HEK293T (cell line): ENCODE data around the gene FBXL12.
A peak's percentile ranks its signal among the peaks of the same experiment; 100 is the strongest.

Experiments used
- CTCF ChIA-PET: fragments of 350-600 bp; formaldehyde crosslinking; extraction: SDS; loops from one replicate; lab custom pipeline; 2021; ENCODE audit warnings: antibody characterized with exemption, inconsistent platforms; lab: Yijun Ruan, JAX
- POLR2A ChIA-PET: fragments of 350-600 bp; formaldehyde crosslinking; extraction: SDS; loops from one replicate; lab custom pipeline; 2020; ENCODE audit warnings: antibody characterized with exemption, inconsistent platforms; lab: Yijun Ruan, JAX
- DNase-seq: peaks from one replicate; pipeline ENCODE4 v3.0.0; 2012; ENCODE audit warnings: mixed read lengths; ENCODE audit errors: extremely low spot score
- ARNT ChIP-seq: fragments of 450-650 bp; IDR thresholded peaks from 2 replicates; pipeline ENCODE4 v1.6.1; 2017; ENCODE audit warnings: mild to moderate bottlenecking
- BHLHE40 ChIP-seq: fragments of 450-650 bp; IDR thresholded peaks from 2 replicates; pipeline ENCODE4 v1.6.1; 2016; ENCODE audit warnings: mild to moderate bottlenecking, moderate library complexity, borderline replicate concordance
- CTBP1 ChIP-seq: fragments of 450-650 bp; IDR thresholded peaks from 2 replicates; pipeline ENCODE4 v1.6.1; 2016; ENCODE audit warnings: borderline replicate concordance
- ELF4 ChIP-seq: fragments of 450-650 bp; IDR thresholded peaks from 2 replicates; pipeline ENCODE4 v1.6.1; 2017; ENCODE audit warnings: antibody characterized with exemption
- FOXA1 ChIP-seq: fragments of 450-650 bp; IDR thresholded peaks from 2 replicates; pipeline ENCODE4 v1.6.1; 2016; ENCODE audit warnings: mild to moderate bottlenecking
- FOXK2 ChIP-seq: fragments of 450-650 bp; IDR thresholded peaks from 2 replicates; pipeline ENCODE4 v1.6.1; 2016; ENCODE audit warnings: mild to moderate bottlenecking
- FOXM1 ChIP-seq: fragments of 450-650 bp; IDR thresholded peaks from 2 replicates; pipeline ENCODE4 v1.6.1; 2017; ENCODE audit warnings: mild to moderate bottlenecking, borderline replicate concordance
- HDGF ChIP-seq: fragments of 450-650 bp; IDR thresholded peaks from 2 replicates; pipeline ENCODE4 v1.6.1; 2017; ENCODE audit warnings: antibody characterized with exemption, borderline replicate concordance
- L3MBTL2 ChIP-seq: fragments of 450-650 bp; conservative IDR thresholded peaks from 2 replicates; pipeline ENCODE4 v1.6.1; 2016; ENCODE audit warnings: mild to moderate bottlenecking
- LEF1 ChIP-seq: fragments of 450-650 bp; IDR thresholded peaks from 2 replicates; pipeline ENCODE4 v1.6.1; 2017; ENCODE audit warnings: mild to moderate bottlenecking, borderline replicate concordance
- NFRKB ChIP-seq: fragments of 450-650 bp; IDR thresholded peaks from 2 replicates; pipeline ENCODE4 v1.6.1; 2016; ENCODE audit warnings: mild to moderate bottlenecking, moderate library complexity
- SP1 ChIP-seq: fragments of 450-650 bp; IDR thresholded peaks from 2 replicates; pipeline ENCODE4 v1.6.1; 2017
- SUZ12 ChIP-seq: fragments of 450-650 bp; IDR thresholded peaks from 2 replicates; pipeline ENCODE4 v1.6.1; 2016; ENCODE audit warnings: mild to moderate bottlenecking
- TARDBP ChIP-seq: fragments of 450-650 bp; IDR thresholded peaks from 2 replicates; pipeline ENCODE4 v1.6.1; 2016
- ZNF384 ChIP-seq: fragments of 450-650 bp; IDR thresholded peaks from 2 replicates; pipeline ENCODE4 v1.6.1; 2016
- TF ChIP-seq, protein P1 (sequence below): fragments of 450-650 bp; IDR thresholded peaks from 2 replicates; pipeline ENCODE4 v1.6.1; 2016

The FBXL12 gene

DNA sequence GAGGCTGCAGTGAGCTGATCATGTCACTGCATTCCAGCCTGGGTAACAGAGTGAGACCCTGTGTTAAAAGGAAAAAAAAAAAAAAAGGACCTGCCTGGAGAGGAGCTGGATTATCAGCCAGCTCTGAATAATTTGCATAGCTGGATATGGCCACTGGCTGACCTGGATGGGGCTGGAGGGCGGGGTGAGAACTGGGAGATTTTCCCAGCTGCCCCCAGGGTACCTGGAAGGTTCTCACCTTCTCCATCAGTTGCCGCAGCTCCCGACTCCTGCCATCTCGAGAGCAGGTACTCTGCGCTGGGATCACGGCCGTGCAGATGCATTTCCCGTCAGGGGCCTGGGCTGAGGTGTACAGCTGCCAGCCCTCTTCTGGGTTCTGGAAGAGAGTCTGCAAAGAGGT lies 41.5 kb upstream of the FBXL12 start:
- ChIA-PET CTCF (no interaction called here), POLR2A (no interaction called here)
- DNase-seq = no peak
- TF ChIP-seq HDGF (no peak), ARNT (no peak), FOXM1 (no peak), ZNF384 (no peak), ELF4 (no peak), CTBP1 (no peak), BHLHE40 (no peak), LEF1 (no peak), L3MBTL2 (no peak), SP1 (no peak), NFRKB (no peak), TARDBP (no peak), SUZ12 (no peak), FOXA1 (no peak)
- TF ChIP-seq, protein P1, sequence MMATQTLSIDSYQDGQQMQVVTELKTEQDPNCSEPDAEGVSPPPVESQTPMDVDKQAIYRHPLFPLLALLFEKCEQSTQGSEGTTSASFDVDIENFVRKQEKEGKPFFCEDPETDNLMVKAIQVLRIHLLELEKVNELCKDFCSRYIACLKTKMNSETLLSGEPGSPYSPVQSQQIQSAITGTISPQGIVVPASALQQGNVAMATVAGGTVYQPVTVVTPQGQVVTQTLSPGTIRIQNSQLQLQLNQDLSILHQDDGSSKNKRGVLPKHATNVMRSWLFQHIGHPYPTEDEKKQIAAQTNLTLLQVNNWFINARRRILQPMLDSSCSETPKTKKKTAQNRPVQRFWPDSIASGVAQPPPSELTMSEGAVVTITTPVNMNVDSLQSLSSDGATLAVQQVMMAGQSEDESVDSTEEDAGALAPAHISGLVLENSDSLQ = no peak

DNA sequence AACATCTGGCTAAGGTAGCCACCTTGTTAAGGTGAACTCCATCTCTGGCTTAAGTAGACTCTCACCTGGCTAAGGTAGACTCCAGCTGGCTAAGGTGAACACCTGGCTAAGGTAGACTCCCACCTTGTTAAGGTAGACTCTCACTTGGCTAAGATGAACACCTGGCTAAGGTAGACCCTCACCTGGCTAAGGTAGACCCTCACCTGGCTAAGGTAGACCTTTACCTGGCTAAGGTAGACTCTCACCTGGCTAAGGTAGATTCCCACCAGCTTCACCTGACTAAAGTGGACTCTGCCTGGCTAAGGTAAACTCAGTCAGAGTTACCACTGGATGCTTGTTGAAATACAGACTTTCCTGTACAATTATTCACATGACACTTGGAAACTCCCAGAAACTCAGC lies 39.9 kb upstream of the FBXL12 start:
- no peak for TF ChIP-seq LEF1
- TF ChIP-seq TARDBP = no peak
- no peak for TF ChIP-seq L3MBTL2
- TF ChIP-seq FOXA1 = no peak
- TF ChIP-seq CTBP1 = peak; percentile 52; the same call in 1 of the 2 replicates
- no peak for TF ChIP-seq FOXK2
- CTCF ChIA-PET = no interaction called here
- POLR2A ChIA-PET = no interaction called here
- no peak for DNase-seq

DNA sequence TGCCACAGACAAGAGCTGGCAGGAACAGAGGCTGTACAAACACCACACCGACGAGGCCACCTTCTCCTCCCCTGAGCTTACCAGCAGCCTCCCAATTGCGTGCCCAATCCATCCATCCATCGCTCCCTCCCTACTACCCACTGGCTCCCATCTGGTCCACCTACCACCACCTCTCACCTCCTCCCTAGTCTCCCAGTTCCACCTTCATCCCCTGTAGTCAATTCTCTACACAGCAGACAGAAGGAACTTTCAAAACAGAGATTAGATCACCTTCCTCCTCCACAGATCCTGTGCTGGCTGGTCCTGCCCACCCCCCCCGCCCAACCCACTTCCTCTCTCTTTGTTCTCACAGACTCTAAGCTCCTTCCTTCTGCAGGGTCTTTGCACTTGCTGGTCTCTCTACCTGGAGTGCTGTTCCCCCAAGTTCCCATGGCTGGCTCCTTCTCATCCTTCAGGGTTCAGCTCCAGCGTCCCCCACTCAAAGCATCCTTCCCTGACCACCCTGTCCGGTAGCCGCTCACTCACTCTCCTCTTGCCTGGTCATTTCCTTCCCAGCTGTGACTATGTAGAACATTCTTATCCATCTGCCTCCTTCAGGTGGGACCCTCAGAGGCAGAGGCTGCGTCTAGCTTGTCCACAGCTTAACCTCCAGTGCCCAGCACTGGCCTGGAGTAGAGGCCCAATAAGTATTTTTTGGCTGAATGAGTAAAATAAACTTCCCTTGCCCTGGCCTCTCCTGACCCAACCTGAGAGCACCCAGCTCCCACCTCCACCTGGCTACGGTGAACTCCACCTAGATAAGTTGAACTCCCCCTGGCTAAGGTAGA lies 39.3 kb upstream of the FBXL12 start:
- no peak for TF ChIP-seq FOXA1
- TF ChIP-seq, protein P1 = no peak
- no peak for TF ChIP-seq NFRKB
- TF ChIP-seq LEF1 = no peak
- TF ChIP-seq BHLHE40 = no peak
- no peak for TF ChIP-seq SUZ12
- TF ChIP-seq CTBP1 = no peak
- TF ChIP-seq FOXM1 = no peak
- no peak for TF ChIP-seq L3MBTL2
- no peak for TF ChIP-seq HDGF
- TF ChIP-seq ARNT = no peak
- TF ChIP-seq SP1 = no peak
- TF ChIP-seq ZNF384 = no peak
- TF ChIP-seq ELF4 = no peak
- TF ChIP-seq TARDBP = no peak
- TF ChIP-seq FOXK2 = no peak
- no peak for DNase-seq
- POLR2A ChIA-PET = no interaction called here
- CTCF ChIA-PET = no interaction called here

DNA sequence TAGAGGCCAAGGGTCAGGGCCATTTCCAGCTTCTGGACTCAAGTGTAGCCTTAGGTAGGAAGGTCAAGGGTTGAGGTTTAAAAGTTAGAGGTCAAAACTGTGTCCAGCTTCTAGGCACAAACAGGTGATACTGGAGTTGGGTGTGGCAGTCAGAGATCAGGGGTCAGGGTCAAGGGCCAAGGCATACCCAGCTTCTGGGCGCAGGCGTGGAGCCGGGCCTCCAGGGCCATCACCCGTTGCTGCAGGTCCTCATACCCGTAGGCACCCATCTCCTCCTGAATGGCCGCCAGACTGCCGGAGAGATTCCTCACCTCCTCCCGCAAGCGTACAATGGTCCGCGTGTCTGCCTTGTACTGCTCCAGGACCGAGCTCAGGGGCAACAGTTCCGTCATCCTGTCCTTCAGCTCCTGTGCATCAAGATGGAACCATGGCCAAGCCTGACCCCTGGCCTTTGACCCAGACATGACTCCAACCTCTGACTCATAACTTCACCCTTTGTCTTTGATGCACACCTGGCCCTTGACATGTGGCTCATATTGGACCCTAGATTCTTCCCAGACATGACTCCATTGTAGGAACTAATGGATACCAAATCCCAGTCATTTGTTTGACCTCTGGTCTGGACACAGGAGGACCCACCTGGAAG lies 38.3 kb upstream of the FBXL12 start:
- no peak for DNase-seq
- POLR2A ChIA-PET = interaction anchor here (1.0 kb wide), 1 partner anchor 29 kb away, joined by 3 read pairs; the partner anchor contains the start of gene UBL5
- CTCF ChIA-PET = no interaction called here
- no peak for TF ChIP-seq ZNF384
- TF ChIP-seq SP1 = no peak
- no peak for TF ChIP-seq SUZ12

DNA sequence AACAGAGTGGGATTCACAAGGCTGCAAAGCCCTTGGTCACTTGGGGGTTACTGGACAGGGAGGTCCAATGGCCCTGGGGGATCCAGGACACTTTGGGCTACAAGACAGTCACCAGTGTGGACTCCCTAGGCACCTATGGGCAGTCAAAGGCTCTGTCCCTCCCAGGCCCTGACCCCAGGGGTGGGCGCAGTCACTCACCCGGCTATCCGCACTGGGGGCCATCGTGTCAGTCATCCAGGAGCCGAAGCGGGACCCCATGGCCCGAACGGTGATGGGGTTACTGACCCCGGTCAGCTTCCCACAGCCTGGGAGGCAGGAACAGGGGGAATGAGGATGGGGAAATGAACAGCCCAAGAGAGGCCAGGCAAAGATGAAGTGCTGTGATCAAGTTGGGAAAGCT lies 37.7 kb upstream of the FBXL12 start:
- no peak for DNase-seq
- no peak for TF ChIP-seq LEF1
- POLR2A ChIA-PET = interaction anchor here (1.0 kb wide), 1 partner anchor 28 kb away, joined by 3 read pairs; the partner anchor contains the start of gene UBL5
- CTCF ChIA-PET = no interaction called here

DNA sequence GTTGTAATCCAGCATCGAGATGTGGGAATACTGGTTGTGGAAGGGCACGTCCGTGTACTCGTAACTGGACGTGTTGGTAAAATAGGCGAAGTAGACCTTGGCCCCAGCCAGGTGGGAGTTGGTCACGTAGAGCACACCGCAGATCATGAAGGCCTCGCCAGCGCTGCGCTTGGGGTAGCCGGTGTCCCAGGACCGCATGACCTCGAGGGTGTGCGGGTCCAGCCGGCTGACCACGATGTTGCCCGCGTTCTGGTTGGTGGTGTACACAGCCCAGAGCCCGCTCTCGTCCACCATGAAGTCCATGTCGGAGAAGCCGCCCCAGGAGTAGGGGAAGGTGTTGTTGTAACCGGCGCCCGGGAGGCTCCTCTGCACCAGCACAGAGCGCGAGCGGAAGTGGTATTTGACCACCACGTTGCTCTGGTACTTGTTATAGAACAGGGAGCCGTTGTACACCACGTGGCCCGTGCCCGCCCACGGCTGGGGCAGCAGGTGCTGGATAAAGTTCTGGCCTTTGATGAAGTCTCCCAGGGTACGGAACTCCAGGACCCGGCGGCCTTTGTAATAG lies 35.5 kb upstream of the FBXL12 start:
- no peak for DNase-seq
- POLR2A ChIA-PET = no interaction called here
- CTCF ChIA-PET = no interaction called here
- TF ChIP-seq HDGF (no peak), BHLHE40 (no peak), SP1 (no peak), NFRKB (no peak), FOXM1 (no peak), ARNT (no peak), ELF4 (no peak), LEF1 (no peak), ZNF384 (no peak)
